Left ventricle myocardium superior (tissue), 1 donor: ENCODE results near the gene MPHOSPH9. TPM values are rescaled to one million over a fixed set of nuclear protein-coding genes. Genes with fewer than 3 reads are reported as not detected.
A peak's percentile ranks its signal among the peaks of the same experiment; 100 is the strongest.

Experiments
- ATAC-seq: fragments of 200-7000 bp; cut with Tn5 transposase; one replicate; pipeline ENCODE4 v1.9.1; 2020; ENCODE audit warnings: mild to moderate bottlenecking, moderate library complexity
- DNase-seq: peaks from one replicate; pipeline ENCODE4 v3.0.0-alpha.2; 2020
- intact Hi-C: fragments of 100-400 bp; cut with micrococcal nuclease; formaldehyde crosslinking; loops from one replicate; pipeline ENCODE4 v1.11.0; 2022
- long read RNA-seq: library from polyadenylated mRNA; unstranded; transcript quantifications from one replicate; pipeline ENCODE4 v2.0.0, GENCODE V29; 2021
- total RNA-seq: library from RNA; stranded (reverse); fragmentation: NEBNext Ultra II Directional; extraction: Animal tissue kit (Norgen Biotek cat#: 25700); gene quantifications from one replicate; pipeline ENCODE4 v1.2.1, GENCODE V29; 2021
- donor health status: DM: no; HTN: yes; CAD: no; lungs with severe emphysema.

MPHOSPH9 gene, protein sequence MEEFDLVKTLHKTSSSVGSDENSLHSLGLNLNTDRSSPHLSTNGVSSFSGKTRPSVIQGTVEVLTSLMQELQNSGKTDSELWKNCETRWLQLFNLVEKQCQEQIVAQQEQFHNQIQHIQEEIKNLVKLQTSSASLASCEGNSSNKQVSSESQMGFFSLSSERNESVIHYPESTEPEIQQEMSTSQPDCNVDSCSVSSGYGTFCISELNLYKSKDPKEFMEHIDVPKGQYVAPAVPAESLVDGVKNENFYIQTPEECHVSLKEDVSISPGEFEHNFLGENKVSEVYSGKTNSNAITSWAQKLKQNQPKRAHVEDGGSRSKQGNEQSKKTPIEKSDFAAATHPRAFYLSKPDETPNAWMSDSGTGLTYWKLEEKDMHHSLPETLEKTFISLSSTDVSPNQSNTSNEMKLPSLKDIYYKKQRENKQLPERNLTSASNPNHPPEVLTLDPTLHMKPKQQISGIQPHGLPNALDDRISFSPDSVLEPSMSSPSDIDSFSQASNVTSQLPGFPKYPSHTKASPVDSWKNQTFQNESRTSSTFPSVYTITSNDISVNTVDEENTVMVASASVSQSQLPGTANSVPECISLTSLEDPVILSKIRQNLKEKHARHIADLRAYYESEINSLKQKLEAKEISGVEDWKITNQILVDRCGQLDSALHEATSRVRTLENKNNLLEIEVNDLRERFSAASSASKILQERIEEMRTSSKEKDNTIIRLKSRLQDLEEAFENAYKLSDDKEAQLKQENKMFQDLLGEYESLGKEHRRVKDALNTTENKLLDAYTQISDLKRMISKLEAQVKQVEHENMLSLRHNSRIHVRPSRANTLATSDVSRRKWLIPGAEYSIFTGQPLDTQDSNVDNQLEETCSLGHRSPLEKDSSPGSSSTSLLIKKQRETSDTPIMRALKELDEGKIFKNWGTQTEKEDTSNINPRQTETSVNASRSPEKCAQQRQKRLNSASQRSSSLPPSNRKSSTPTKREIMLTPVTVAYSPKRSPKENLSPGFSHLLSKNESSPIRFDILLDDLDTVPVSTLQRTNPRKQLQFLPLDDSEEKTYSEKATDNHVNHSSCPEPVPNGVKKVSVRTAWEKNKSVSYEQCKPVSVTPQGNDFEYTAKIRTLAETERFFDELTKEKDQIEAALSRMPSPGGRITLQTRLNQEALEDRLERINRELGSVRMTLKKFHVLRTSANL
- 27.7 TPM for total RNA-seq
- long read RNA-seq, full-length matches to known transcripts: 1 of 13 reads
- long read RNA-seq, partial matches to known transcripts: 5 of 13 reads
- long read RNA-seq, other reads (novel, unspliced or antisense): 7 of 13 reads

DNA sequence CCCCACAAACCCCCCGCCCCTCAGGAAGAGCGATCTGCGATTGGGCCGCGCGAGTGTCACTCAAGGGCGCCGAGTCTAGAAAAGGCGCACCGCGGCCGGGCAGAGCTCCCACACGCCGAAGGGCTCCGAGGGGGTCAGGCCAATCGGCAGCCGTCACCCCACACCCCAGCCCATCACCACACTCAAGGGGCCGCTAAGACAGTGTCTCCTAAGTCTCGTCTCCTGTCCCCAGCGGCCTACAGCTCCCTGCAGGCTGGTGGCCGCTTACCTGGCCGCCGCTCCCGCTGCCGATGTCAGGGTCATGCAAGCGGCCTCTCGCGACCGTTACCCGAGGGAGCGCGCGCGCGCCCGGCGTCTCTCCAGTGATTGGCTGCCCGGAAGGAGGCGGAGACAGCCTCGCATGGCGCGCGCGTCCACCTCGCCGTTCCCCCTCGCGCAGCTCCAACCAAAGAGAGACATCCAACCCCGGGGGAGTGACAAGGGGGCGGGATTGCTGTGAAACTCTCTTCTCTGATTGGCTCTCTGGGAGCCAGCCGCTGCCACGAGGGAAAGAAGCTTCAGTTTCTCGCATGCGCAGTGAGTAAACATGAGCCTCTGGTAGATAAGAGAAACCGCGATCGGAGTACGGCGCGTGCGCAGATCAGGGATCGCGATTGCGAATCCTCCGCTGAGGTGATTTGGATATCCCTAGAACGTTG is at the start of gene MPHOSPH9, which contains the start of gene MTRFR:
MPHOSPH9 (minus strand) TSS at position 335 of the 698 bp plus-strand sequence. CDS start 2,777 bp downstream, outside the sequence.
MTRFR (plus strand) TSS at position 630 of the 698 bp plus-strand sequence. CDS start 20,239 bp downstream, outside the sequence.
- peak; percentile 99 for DNase-seq
- ATAC-seq: peak; percentile 99
- intact Hi-C loops: loop anchor here (10.0 kb wide), 1 partner anchor 258 kb away; the partner anchor contains the start of gene OGFOD2

DNA sequence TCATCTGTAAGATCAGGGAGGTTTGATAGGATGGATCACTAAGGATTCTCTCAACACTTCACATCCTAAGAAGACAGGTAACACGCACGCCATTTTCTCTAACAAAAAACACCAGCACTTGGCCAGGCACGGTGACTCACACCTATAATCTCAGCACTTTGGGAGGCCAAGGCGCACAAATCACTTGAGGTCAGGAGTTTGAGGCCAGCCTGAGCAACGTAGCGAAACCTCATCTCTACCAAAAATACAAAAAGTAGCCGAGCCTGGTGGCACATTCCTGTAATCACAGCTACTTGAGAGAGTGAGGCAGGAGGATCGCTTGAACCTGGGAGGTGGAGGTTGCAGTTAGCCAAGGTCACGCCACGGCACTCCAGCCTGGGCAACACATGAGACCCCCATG is 49.2 kb upstream of the MPHOSPH9 start:
- intact Hi-C loops: no loop called here
- ATAC-seq (no peak), DNase-seq (no peak)

DNA sequence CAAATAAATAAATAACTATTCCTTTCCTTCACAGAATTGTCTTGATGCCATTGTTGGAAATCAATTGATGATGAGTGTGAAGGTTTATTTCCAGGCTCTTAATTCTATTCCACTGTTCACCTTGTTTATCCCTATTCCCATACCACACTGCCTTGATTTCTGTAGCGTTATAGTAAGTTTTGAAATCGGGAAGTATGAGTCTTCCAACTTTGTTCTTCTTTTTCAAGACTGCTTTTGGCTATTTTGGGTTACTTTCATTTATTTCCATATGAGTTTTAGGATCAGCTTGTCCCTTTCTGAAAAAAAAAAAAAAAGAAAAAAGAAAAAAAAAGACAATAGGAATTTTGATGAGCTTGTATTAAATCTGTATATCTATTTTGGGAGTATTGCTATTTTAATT is 48.0 kb upstream of the MPHOSPH9 start:
- DNase-seq: no peak
- intact Hi-C loops: no loop called here
- no peak for ATAC-seq

DNA sequence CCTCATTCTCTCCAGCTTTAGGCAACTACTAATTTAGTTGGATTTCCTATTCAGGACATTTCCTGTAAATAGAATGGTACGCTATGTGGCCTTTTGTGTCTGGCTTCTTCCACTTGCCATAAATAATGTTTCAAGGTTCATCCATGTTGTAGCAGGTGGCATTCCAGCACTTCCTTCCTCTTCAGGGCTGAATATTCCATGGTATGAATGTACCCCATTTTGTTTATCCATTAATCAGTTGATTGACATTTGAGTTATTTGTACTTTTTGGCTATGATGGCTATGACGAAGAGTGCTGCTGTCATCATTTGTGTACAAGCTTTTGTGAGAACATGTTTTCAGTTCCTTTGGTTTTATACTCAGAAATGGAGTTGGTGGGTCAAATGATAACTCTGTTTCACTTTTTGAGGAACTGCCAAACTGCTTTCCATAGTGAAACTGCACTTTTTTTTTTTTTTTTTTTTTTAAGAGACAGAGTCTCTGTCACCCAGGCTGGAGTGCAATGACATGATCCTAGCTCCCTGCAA is 45.2 kb upstream of the MPHOSPH9 start:
- ATAC-seq (peak; percentile 21), DNase-seq (no peak)
- intact Hi-C loops: no loop called here

DNA sequence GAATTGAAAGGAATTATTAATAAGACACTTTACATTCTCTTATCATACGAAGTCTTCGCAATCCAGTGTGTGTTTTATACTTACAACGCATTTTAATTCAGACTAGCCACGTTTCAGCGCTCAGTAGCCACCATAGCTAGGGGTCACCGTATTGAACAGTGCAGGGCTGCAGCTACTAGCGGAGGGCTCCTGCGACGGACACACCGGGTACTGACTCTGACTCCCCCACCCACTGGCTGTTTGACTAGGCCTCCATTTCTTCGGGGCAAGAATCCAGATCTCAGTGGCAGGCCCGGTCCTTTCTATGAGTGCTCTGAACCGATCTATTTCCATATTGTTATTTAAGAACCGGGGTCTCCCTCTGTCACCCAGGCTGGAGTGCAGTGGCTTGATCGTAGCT is 40.2 kb upstream of the MPHOSPH9 start:
- intact Hi-C loops: no loop called here
- DNase-seq (no peak), ATAC-seq (no peak)

DNA sequence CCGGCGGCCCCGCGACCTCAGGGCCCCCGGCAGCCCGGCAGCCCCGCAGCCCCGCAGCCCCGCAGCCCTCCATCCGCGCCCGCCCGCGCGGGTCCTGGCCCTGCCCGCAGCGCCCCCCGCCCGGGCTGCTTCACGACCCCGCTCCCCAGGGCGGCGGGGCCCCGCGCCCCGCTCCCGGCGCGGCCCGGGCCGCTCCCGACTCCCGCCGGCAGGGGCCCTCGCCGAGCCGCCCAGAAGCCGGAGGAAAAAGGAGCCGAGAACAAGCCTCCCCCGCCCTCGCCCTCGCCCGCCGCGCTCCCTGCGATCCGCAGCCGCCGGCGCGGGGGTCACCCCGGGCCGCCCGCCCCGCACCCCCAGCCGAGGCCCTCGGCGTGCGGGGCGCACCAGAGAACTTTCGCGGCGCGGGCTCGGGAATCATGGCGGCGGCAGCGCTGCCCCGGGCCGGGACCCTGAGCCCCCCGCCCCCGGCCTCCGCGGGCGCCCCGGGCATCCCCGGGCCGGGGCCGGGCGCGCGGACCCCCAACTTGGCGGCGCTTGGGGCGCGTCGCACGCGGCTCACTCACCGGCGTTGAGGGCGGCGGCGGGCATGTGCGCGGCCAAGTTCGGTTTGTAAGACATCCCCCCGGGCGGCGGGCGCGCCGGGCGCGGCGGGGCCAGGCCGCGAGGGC is 38.2 kb upstream of the MPHOSPH9 start:
- ATAC-seq (peak; percentile 60), DNase-seq (peak; percentile 86)
- intact Hi-C loops: no loop called here

DNA sequence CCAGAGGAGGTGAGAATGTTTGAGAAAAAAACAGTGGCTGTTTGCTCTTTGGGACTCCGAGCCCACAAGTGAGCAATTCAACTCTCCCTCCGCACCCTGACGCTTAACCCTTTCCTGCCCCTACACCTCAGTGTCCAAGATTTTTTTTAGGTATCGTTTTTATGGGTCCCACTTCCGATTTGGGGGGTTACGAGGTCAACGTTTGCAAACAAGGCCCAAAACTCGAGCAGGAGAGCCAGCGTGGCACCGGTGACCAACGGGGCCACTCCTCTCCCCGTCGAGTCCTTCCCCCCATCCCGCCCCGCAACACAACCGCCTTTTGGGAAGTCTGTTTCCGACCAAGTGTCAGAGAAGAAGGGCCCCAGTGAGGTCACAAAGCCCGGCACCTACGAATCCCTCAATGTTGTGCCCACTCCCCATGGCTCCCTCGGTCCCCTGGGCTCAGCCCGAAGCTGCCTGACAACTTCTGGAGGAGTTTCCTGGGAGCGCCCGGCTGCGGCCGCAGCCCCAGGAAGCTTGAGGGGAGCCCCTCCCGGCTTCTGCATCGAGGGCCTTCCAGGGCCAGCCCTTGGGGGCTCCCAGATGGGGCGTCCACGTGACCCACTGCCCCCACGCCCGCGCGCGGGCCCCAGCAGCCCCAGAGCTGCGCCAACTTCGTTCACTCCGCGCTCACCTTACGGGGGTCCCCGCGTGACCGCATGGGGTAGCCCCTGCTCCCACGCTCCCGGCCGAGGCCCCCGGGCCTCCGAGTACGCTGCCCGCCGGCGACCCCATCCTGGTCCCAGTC is 37.5 kb upstream of the MPHOSPH9 start:
- intact Hi-C loops: no loop called here
- ATAC-seq (peak; percentile 9), DNase-seq (peak; percentile 61)

DNA sequence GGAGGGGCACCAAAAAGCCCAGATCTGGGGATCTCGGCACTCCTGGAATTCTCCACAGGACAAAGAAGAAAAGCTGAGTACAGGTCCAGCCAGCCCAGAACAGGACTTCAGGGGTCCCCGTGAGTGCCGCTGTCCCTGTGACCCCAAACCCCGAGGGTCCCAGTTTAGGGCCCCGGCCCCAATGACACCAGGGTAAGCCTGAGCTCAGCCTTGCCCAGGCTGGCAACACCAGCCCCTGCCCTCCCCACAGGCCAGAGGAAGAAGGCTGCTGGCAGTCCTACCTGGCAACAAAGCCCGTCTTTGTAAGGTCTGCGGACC is 36.9 kb upstream of the MPHOSPH9 start:
- no peak for DNase-seq
- intact Hi-C loops: no loop called here
- peak; percentile 2 for ATAC-seq

DNA sequence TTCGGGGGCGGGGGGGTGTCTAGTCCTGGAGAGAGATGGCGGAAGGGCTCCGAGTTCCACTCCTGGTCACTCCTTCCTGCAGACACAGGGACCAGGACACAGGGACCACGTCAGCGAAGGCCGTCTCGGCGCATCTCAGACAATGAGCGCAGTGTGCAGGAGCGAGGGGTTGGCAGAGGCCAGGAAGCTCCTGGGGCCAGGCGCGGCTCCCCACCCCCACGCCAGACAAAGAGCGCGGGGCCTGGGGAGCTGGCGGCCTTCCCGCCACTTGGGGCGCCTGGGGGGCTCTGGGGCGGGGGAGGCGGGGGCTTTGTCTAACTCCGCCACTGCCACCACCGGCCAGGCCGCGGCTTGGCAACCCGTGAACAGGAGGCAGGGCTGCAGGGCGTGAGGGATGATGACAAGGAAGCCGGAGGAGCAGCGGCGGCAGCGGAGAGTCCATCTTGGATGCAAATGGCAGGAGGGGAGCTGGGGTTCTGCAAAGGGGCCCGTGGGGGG is 36.5 kb upstream of the MPHOSPH9 start:
- peak; percentile 80 for DNase-seq
- intact Hi-C loops: no loop called here
- peak; percentile 67 for ATAC-seq

DNA sequence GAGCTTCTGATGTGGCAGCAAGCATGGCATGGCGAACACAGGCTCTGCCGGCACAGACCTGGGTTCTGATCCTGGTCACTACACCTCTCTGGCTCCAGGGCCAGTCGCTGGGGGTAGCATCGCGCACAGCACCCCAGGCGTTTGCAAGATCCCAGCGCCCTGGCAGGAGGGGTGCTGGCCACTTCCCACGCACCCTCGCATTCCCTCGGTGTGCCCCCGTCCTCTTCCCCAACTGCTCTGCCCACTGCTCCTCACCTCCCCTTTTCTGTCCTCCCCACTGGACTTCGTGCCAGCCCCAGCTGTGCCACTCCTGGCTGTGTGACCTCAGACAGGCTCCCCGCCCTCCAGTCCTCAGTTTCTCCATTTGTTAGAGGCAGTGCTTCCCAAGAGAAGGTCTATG is 35.9 kb upstream of the MPHOSPH9 start:
- intact Hi-C loops: no loop called here
- DNase-seq (no peak), ATAC-seq (no peak)

DNA sequence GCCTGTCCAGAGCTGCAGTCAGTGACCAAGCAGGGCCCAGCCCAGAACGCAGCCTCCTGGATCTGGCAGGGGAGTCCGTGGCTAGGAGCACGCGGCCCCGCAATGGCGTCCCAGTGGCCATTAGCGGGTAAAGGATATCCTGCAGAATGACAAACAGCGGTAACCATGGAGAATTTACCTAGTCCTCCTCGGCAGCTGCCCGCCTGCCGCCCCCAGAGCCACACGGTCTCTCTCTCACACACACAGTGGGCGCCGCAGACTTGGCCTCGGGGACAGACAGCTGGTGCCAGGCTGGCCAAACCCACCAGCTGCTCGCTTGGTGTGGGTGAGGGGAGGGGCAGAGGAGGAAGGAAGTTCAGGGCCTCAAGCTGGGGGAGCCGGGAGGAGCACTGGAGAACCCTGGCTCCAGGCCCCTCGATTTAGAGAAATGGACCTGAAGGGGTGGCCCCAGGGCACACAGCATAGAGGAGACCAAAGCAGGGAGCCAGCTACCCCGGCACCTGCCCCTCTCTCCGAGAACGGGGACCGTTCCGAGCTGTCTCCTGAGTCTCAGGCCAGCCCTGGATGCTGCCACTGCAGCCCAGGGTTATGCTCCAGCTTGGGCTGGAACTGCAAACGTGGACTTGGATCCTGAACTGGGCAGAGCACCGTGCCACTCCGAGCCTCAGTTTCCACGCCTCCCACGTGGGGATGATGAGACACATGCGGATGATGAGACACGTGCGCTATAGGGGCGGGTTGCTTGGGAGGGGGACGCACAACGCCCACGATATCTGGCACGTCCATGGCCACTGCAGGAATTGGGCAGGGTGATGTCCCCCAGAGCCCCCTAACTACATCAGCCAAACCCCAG is 35.3 kb upstream of the MPHOSPH9 start:
- ATAC-seq: peak; percentile 8
- intact Hi-C loops: no loop called here

DNA sequence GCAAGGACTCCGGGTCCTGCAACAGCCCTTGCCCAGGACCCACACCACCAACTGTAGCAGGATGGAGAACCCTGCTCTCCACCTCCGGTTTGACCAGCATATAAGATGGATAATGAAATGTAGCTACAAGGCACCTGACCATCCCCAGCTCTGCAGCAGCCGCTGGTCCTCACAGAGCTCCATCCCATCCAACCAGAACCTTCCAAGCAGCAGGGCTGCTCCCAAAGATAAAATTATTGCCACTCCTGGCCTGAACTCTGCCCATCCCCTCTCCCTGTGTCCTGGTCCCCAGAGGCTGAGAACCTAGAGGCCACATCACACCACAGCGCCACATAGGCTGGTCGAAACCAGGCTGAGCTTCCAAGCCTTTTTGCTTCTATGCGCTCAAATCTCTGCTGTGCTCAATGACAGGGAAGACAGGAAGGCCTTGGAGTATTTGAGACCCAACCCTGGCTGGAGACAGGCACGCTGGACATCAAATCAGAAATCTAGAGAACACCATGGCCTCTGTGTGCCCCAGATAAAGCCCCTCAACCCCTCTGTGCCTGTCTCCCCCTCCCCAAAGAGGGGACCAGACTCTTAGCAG is 34.5 kb upstream of the MPHOSPH9 start:
- intact Hi-C loops: no loop called here
- DNase-seq (no peak), ATAC-seq (no peak)

More for the DNA sequence above, 35.3 kb upstream of the MPHOSPH9 start:
- DNase-seq: peak; percentile 54

DNA sequence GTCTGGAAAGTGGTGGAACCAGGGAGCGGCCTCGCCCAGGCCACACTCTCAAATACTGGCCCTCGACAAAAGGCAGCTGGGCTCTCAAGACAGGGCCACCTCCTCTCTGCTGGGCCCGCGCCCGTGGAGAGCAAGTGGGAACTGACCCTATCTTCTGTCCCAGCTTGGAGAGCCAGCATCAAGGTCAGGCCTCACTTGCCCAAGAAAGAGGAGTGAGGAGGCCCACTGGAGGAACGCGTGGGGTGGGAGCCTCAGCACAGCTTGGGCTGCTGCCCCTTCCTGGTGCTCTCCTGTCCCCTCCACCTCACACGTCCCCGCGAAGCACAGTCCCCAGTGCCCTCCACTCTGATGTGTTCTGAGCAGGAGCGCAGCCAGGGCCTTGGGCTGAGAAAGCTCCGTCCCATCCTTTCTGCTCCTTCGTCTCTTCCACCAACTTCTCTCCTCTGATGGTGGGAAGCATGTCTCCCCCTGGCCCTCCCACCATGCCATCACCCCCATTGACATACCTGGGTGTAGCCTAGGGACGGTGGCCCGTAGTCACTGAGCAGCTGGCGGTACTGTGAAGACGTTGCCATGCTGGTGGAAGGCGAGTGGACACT is 33.8 kb upstream of the MPHOSPH9 start:
- DNase-seq: no peak
- intact Hi-C loops: no loop called here
- no peak for ATAC-seq

DNA sequence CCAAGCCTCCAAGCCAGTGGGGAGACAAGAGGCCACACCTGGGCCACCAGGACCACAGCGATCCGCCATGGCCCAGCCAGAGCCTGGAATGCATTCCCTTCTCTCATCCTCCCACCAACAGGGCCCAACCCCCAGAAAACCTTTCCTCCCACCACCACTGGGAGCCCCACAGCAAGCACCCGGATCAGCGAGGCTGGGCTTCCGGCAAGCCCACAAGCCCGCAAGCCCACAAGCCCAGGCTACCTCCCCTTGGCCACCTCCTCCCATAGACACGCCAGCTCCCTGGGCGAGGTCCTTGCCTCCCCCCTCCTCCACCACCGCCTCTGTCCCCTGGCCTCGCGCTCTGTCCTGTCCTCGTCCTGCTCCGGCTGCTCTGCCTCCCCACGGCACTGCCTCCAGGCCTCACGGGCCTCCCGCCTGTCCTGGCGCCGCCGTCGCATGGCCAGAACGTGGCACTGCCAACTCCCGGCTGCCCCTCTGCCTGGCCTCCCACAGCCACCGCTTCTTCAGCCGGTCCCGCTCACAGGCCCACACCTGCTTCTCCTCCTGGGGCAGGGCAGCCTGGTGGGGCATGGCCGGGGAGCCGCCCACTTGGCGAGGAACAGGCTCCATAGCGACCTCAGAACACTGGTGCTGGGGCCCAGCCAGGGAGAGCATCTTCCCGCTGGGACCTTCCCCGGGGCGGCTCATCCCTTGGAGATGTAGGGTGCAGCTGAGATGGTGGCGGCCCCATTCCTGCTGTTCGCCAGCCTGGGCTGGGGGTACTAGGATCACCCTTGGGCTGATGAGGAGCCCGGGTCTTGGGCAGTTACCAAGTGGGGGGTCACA is 33.1 kb upstream of the MPHOSPH9 start:
- ATAC-seq: no peak
- intact Hi-C loops: no loop called here
- no peak for DNase-seq

DNA sequence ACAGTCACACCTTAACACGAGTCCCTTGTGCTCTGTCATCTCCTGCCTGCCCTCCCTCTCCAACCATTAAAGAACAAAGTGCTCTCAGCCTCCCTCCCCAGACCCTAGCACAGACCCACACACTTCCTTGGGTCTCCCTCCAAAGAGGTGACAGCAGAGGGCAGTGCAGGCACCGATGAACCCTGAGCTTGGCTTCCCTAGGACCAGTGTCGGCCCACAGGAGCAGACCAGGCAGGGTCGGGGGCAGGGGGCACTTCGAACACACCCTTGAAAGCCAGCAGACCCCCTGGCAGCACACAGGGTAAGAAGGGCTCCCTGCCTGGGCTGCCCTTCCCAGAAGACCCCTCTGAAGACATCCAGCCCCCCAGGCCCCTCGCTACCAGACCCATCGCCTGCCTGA is 31.7 kb upstream of the MPHOSPH9 start:
- ATAC-seq (no peak), DNase-seq (no peak)

More for the DNA sequence above, 31.7 kb upstream of the MPHOSPH9 start:
- intact Hi-C loops: no loop called here
